Cerebellar cortex (tissue), 1 donor: ENCODE data around the gene KRT79.

Source experiments
- DNase-seq: peaks from one replicate; pipeline ENCODE4 v3.0.0-alpha.2; 2015; ENCODE audit warnings: low spot score

The KRT79 gene

DNA sequence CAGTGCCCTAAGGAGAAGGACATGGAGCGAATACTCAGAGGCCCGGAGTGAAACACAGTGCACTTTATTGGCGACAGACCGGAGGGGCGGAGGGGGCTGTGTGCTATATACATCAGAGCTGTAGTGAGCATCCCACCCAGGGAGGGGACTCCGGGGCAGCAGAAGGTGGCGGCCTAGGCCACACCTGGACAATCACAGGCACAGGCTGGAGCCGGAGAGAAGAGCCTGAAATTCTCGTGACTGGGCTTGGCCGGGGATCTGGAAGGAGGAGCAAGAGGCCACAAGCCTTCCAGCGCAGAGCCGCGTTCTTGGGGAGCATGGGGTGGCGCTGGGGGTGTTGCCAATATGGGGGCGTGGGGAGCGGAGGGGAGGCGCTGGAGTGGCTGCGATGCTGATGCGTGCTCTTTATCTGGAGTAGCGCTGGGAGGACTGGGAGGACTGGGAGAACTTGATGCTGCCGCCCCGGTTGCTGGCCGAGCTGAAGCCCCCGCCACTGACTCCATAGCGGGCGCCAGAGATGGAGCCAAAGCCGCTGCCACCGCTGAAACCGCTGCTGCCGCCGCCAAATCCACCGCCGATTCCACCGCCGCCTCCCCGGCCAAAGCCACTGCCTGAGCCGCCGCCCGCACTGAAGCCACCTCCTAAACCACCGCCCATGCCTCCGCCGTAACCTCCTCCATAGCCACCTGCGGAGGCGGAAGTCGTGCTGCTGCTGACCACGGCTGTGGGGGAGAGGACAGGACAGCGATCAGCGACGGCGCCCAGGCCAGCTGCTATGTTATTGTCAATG is 44.3 kb downstream of the KRT79 start:
- no peak for DNase-seq

GRCh38 chr12:52788876-52789636 is 45.1 kb downstream of the KRT79 start:
- no peak for DNase-seq

GRCh38 chr12:52788192-52788875 is 45.8 kb downstream of the KRT79 start:
- DNase-seq = no peak

GRCh38 chr12:52787324-52788191 is 46.6 kb downstream of the KRT79 start:
- no peak for DNase-seq

GRCh38 chr12:52784909-52785308 is 49.2 kb downstream of the KRT79 start:
- DNase-seq = no peak

DNA sequence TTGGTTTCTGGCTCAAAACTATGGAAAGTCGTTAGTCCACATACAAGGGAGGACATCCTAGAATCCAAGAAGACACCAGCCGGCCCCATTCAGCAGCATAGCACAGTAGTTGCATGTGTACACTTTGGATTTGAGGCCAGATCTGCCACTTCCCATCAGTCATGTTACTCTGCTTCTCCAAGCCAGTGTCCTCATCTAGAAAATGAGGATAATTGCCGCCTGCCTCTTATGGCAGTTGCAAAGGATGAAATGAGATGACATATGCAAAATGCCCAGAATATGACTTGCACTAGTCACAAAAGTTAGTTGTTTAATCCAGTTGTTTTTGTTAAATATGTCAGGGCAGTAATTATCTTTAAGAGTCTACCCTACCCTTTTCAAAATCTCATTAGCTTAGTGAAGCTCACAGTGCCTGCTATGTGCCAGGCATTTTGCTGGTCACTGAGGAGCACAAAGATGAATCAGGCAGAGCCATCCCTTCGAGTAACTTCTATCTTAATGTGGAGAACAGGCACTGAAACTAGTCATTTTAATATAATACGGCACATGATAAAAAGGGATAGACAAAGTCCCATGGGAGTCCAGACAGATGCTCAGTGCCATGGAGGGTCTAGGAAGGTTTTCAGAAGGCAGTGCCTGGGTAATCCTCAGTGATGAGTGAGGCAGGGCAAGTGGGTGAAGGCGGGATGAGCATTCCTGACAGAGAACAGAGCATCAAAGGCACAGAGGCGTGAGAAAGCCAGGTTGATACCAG is 50.4 kb downstream of the KRT79 start:
- DNase-seq = no peak

DNA sequence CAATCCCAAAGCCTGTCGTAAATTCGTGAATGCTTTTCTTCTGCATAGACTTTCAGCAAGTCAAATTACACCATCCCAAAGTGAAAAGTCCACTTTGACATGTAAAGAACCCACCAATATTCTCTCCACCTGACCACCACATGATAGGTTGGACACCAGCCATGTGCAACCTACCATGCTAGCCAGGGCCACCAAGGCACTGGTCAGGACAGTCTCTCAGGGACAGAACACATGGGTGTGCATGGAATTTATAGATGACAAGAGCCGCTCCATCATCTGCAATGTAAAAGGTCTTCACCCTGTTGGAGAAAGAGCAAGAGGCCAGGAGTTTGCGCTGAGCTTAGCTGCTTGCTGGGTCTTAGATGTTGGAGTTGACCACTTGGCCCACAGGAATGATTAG is 51.6 kb downstream of the KRT79 start:
- no peak for DNase-seq

GRCh38 chr12:52781399-52782082 is 52.6 kb downstream of the KRT79 start:
- DNase-seq = no peak

DNA sequence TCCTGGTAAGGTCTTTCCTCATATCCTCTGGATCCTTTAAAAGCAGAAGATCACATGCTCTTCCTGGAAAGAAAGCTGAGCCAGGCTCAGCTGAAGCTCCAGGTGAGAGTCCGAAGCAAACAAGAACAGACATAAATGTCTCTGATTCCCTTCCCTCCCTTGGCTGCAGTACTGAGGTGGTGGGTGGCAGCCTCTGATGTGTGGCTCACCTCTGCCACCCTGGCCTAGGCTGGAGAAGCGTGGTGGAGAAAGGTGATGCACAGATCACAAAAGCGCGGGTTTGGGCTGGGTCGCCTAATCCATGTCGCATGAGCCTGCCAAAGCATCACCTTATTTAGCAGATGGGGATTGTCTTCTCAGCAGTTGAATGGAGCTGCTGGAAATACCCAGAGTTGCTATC is 54.2 kb downstream of the KRT79 start:
- DNase-seq = no peak

GRCh38 chr12:52778833-52779232 is 55.3 kb downstream of the KRT79 start:
- no peak for DNase-seq

- DNase-seq = no peak
These were observed 56.5 kb downstream of the KRT79 start for GRCh38 chr12:52777566-52777965.

- DNase-seq = no peak
These were observed 57.2 kb downstream of the KRT79 start, which contains the start of gene KRT76 for GRCh38 chr12:52776913-52777395. KRT76 (minus strand) TSS chr12:52777345; CDS start chr12:52777291, 54 bp downstream.

DNA sequence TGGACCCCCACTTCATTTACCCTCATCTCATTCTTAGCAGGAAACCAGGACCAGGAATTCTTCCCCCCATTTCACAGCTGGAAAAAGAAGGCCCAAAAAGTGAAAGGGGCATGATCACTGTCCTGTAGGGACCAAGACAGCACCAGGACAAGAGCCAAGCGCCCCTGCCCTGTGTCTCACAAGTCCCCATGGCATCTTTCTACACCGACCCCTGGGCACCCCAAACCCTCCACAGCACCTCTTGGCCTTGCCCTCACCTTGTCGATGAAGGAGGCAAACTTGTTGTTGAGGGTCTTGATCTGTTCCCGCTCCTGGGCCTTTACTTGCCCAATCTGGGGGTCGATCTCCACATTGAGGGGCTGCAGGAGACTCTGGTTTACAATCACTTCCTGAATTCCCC is 57.7 kb downstream of the KRT79 start:
- DNase-seq = no peak

DNA sequence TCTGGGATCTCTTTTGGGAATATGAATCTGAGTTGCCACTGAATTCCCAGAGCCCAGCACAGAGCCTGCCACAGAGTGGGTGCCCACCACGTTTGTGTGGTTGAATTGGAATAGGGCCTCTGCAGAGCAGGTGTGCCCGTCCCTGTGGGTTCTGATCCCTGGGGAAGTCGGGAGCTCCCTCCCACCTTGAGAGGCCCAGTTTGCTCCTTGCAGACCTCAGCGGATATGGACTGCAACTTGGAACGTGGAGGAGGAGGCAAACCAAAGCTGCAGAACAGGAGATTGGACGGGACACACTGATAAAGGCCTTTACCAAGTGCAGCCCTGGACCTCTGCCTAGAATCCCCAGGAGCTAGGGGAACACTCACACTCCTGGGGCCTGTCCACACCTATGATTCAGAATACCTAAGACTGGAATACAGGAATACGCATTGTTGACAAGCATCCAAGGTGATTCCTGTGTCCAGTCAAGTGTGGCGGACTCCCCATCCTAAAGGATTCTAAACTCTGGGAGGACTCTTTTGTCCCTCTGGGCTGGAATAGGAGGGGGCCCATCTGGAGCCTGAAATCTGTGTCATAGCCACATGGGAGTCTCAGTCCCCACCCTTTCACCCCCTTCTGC is 59.4 kb downstream of the KRT79 start:
- DNase-seq = no peak

DNA sequence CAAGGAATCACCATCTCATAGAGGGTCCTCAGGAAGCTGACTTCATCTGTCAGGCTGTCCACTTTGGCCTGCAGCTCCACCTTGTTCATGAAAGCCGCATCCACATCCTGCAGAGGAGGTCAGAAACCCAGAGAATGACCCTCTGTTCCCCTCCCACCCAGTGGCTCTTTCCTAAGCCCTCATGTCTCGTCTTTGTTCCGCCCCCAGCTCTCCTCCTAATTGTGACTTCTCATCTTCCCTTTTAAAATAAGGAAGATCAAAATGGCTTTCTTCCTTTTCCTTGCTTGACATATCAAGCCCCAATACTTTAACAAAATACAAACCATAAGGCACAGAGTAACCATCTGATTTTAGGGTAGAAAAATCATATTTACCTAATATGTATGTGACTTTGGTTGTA is 61.3 kb downstream of the KRT79 start:
- DNase-seq = no peak

DNA sequence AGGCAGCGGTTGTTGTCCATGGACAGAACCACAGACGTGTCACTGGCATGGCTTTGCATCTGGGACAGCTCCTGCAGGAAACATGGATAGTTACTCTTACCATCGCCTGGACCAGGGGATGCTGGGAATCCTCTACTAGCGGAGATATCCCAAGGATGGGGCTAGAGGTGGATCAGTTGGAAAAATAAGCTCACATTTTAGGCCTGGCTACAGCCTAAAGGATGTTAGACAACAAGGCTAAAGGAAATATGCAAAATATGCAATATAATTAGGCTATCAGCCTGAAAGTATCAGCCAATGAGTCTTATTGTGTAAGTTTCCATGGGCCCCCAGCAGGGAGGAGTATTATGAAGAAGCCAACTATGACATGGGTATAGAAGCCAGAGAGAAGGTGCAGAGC is 61.9 kb downstream of the KRT79 start:
- DNase-seq = no peak

DNA sequence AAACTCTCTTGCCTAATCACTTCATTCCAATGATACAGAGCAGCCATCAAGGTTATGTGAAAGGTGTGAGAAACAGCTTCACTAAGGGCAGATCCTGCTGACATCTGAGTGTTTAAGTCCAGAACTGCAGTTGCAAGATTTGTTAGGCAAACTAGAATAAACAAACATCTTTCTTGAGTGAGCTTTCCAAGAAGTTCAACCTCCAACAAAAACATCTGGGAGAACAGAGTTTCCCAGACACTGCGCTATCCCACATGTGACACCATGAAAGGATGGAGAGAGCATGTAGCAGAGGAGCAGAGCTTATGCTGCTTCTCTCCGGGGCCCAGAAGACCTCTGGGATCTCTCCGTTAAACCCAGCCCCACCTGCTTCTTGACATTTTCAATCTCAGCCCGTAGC is 62.6 kb downstream of the KRT79 start:
- no peak for DNase-seq
